Measurements from ENCODE around the gene SFTA2. TPM values are rescaled to one million over a fixed set of nuclear protein-coding genes. Genes with fewer than 3 reads are reported as not detected.

SFTA2 gene
- not detected for total RNA-seq

DNA sequence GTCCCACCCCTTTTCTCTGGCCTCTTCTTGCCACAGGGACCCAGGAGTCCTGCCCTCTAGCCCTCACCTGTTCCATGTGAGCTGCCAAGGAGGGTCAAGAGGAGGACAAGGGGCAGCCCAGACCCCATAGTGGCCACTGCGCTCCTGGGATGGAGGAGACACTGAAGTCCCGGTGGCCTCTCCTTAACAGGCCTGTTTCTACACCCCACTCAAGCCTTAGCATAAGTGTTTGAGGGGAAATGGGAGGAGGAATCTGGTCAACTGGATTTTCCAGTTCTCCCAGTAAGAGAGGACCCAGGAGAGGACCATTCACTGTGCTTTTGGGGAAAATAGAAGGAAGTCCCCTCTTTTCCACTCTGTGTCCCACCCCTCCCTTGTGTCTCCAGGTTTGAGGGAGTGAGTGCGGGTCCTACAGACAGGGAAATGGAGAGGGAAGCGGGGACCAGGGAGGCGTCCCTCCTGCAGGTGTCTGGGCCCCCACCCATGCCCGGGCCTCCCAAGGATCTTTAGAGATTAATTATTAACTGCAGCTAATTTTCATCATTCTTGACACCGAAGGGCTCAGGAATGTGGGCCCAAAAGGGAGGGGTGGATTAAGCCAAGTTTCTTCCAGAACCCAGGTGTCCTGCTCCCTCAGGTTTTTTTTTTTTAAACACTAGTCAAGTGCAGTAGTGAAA is at the start of gene SFTA2:
Gene SFTA2, minus strand, starts transcription at position 202 of the 677 bp plus-strand sequence. Its CDS starts 74 bp downstream, at position 128.
- TF ChIP-seq POLR2AphosphoS5 (IDR thresholded peaks at IDR 0.05), result no peak
- TF ChIP-seq, protein P1, sequence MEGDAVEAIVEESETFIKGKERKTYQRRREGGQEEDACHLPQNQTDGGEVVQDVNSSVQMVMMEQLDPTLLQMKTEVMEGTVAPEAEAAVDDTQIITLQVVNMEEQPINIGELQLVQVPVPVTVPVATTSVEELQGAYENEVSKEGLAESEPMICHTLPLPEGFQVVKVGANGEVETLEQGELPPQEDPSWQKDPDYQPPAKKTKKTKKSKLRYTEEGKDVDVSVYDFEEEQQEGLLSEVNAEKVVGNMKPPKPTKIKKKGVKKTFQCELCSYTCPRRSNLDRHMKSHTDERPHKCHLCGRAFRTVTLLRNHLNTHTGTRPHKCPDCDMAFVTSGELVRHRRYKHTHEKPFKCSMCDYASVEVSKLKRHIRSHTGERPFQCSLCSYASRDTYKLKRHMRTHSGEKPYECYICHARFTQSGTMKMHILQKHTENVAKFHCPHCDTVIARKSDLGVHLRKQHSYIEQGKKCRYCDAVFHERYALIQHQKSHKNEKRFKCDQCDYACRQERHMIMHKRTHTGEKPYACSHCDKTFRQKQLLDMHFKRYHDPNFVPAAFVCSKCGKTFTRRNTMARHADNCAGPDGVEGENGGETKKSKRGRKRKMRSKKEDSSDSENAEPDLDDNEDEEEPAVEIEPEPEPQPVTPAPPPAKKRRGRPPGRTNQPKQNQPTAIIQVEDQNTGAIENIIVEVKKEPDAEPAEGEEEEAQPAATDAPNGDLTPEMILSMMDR (IDR thresholded peaks at IDR 0.05), result no peak
- no peak for TF ChIP-seq EP300 (IDR thresholded peaks at IDR 0.05)
- TF ChIP-seq POLR2A (IDR thresholded peaks at IDR 0.05), result no peak
- Histone ChIP-seq H3K27me3 (no peaks in the 10 kb centered on the region), H3K36me3 (no peaks in the 10 kb centered on the region), H3K4me1 (no peaks in the 10 kb centered on the region), H3K27ac (no peak within 1 kb of the TSS), H3K9me3 (no peaks in the 10 kb centered on the region), H3K4me3 (no peak within 1 kb of the TSS)
- 84% methylated on average over 7 of the region's 7 CpGs for WGBS
- DNase-seq (ENCODE audit: low spot score in 2 of 2), result no peak

DNA sequence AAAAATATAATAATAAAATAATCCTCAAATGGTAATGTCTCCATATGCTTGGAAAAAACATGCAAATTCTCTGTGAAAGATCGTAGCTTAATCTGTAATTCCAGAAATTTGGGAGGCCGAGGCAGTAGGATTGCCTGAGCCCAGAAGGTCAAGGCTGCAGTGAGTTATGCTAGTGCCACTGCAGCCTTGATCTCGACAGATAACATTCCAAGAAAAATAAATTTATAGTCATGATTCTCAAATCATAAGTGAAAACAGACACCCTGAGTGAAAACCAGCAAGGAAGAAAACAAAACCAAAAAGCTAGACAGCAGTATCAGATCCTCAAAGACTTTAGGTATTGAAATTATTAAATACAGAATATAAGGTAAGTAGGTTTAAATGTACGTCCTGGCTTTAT is 47.7 kb upstream of the SFTA2 start:
- Histone ChIP-seq H3K9me3 (no peaks in the 10 kb centered on the region), H3K36me3 (no peaks in the 10 kb centered on the region), H3K27me3 (no peaks in the 10 kb centered on the region), H3K27ac (no peak overlapping the region), H3K4me3 (no peak overlapping the region), H3K4me1 (peaks cover 11% of the 10 kb centered on the region)
- DNase-seq (ENCODE audit: low spot score in 2 of 2), result no peak
- TF ChIP-seq, protein P1 (IDR thresholded peaks at IDR 0.05), result no peak
- TF ChIP-seq POLR2AphosphoS5 (IDR thresholded peaks at IDR 0.05), result no peak
- TF ChIP-seq POLR2A (IDR thresholded peaks at IDR 0.05), result no peak
- no peak for TF ChIP-seq EP300 (IDR thresholded peaks at IDR 0.05)
- WGBS, result 55% methylated on average over 4 of the region's 4 CpGs

GRCh38 chr6:30979141-30979540 is 47.2 kb upstream of the SFTA2 start:
- Histone ChIP-seq H3K27me3 (no peaks in the 10 kb centered on the region), H3K4me3 (no peak overlapping the region), H3K27ac (no peak overlapping the region), H3K36me3 (no peaks in the 10 kb centered on the region), H3K4me1 (peaks cover 11% of the 10 kb centered on the region), H3K9me3 (no peaks in the 10 kb centered on the region)
- no peak for DNase-seq (ENCODE audit: low spot score in 2 of 2)
- 21% methylated on average over 1 of the region's 1 CpG for WGBS
- TF ChIP-seq POLR2AphosphoS5 (IDR thresholded peaks at IDR 0.05), result no peak
- TF ChIP-seq, protein P1 (IDR thresholded peaks at IDR 0.05), result no peak
- no peak for TF ChIP-seq POLR2A (IDR thresholded peaks at IDR 0.05)
- TF ChIP-seq EP300 (IDR thresholded peaks at IDR 0.05), result no peak

GRCh38 chr6:30974490-30975252 is 42.7 kb upstream of the SFTA2 start:
- Histone ChIP-seq H3K27ac (no peak overlapping the region), H3K27me3 (no peaks in the 10 kb centered on the region), H3K36me3 (no peaks in the 10 kb centered on the region), H3K9me3 (no peaks in the 10 kb centered on the region), H3K4me1 (no peaks in the 10 kb centered on the region), H3K4me3 (no peak overlapping the region)
- WGBS, result 63% methylated on average over 4 of the region's 4 CpGs
- TF ChIP-seq EP300 (IDR thresholded peaks at IDR 0.05) (no peak), POLR2A (IDR thresholded peaks at IDR 0.05) (no peak), POLR2AphosphoS5 (IDR thresholded peaks at IDR 0.05) (no peak)
- TF ChIP-seq, protein P1 (IDR thresholded peaks at IDR 0.05), result no peak
- no peak for DNase-seq (ENCODE audit: low spot score in 2 of 2)

- H3K27ac ChIP-seq, result no peak overlapping the region
- no peak for DNase-seq (ENCODE audit: low spot score in 2 of 2)
- no peak overlapping the region for H3K4me3 ChIP-seq
- no peaks in the 10 kb centered on the region for H3K27me3 ChIP-seq
- WGBS, result 93% methylated on average over 4 of the region's 4 CpGs
- no peaks in the 10 kb centered on the region for H3K4me1 ChIP-seq
- no peaks in the 10 kb centered on the region for H3K9me3 ChIP-seq
- TF ChIP-seq EP300 (IDR thresholded peaks at IDR 0.05) (no peak), POLR2AphosphoS5 (IDR thresholded peaks at IDR 0.05) (no peak)
- no peaks in the 10 kb centered on the region for H3K36me3 ChIP-seq
These were observed 40.8 kb upstream of the SFTA2 start for GRCh38 chr6:30972816-30973215.
